ENCODE measurements around the gene RANBP3. TPM values are rescaled to one million over a fixed set of nuclear protein-coding genes. Genes with fewer than 3 reads are reported as not detected.
A peak's percentile ranks its signal among the peaks of the same experiment; 100 is the strongest.
"Not testable (repeated sequence)": the region's sequence is repeated elsewhere in the genome, so short reads cannot be mapped to it uniquely, and the experiment has no call there.

Gene RANBP3
- total RNA-seq, result 77.0 and 98.5 TPM in 2 replicates

GRCh38 chr19:5977785-5978605 is at the start of gene RANBP3:
RANBP3 (minus strand) TSS chr19:5978140; CDS start chr19:5978082, 58 bp downstream.
- TF ChIP-seq, protein P1, sequence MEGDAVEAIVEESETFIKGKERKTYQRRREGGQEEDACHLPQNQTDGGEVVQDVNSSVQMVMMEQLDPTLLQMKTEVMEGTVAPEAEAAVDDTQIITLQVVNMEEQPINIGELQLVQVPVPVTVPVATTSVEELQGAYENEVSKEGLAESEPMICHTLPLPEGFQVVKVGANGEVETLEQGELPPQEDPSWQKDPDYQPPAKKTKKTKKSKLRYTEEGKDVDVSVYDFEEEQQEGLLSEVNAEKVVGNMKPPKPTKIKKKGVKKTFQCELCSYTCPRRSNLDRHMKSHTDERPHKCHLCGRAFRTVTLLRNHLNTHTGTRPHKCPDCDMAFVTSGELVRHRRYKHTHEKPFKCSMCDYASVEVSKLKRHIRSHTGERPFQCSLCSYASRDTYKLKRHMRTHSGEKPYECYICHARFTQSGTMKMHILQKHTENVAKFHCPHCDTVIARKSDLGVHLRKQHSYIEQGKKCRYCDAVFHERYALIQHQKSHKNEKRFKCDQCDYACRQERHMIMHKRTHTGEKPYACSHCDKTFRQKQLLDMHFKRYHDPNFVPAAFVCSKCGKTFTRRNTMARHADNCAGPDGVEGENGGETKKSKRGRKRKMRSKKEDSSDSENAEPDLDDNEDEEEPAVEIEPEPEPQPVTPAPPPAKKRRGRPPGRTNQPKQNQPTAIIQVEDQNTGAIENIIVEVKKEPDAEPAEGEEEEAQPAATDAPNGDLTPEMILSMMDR (IDR thresholded peaks at IDR 0.05), result no peak
- intact Hi-C loops (cut with micrococcal nuclease), result loop anchor here (1.0 to 5.0 kb wide), 5 partner anchors 74 to 394 kb away; partner anchors contain the start of genes ALKBH7, RFX2, SAFB and SAFB2
- POLR2A ChIA-PET, result interaction anchor here (0.6 to 1.2 kb wide), 6 partner anchors 10 to 287 kb away, joined by 3 to 7 read pairs (median 3); no protein-coding TSS in a partner anchor
- peaks cover 52% of the 10 kb centered on the region for H3K4me1 Mint-ChIP-seq
- H3K27ac Mint-ChIP-seq, result peak within 1 kb of the TSS; percentile 83
- H3K27me3 Mint-ChIP-seq, result no peaks in the 10 kb centered on the region
- H3K4me3 Mint-ChIP-seq, result peak within 1 kb of the TSS; percentile 91
- no peaks in the 10 kb centered on the region for H3K9me3 Mint-ChIP-seq
- peaks cover 27% of the 10 kb centered on the region for H3K36me3 Mint-ChIP-seq (ENCODE audit: low read depth)
- CTCF ChIA-PET, result interaction anchor here (1.1 to 3.0 kb wide), 2 partner anchors 11 to 148 kb away, joined by 3 to 17 read pairs; no protein-coding TSS in a partner anchor
- DNase-seq, result peak; percentile 97
- peak; percentile 91 for ATAC-seq (ENCODE audit: low read depth)

DNA sequence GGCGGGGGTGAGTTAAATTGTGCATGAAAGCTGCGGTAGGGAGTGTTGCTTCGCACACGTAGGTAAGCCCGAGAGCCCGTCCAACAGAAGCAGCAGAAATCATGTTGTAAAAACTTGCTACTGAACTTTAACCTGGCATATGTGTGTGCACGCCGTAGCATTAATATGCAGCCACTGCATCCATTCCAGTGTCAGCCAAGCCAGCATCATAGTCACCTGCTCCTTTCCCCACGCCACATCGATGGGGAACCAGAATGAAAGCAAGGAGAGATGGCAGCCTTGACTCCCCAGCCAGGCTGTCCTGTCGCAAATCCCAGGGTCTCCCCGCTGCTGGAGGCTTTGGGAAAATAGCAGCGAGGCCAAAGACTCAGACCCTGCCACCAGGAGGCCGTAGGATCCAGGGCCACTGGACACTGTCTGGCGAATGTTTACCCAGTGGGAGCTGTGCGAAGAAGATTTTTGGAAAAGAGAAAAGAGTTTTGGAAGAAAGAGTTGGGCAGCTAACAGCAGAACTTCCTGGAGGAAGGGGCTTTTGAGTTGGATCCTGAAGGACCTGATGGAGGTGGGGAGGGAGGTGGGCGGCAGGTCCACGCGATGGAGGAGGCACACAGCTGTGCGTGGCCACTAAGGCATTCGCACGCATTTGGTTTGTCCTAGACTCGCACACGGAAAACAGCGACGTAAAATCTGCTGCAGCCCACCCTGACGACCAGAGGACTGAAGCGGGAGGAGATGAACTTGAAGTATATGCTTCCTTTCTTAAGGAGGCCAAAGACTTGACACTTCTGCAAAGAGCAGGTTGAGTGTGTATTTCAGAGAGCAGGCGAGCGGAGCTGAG is 48.7 kb upstream of the RANBP3 start:
- TF ChIP-seq, protein P1 (IDR thresholded peaks at IDR 0.05), result no peak
- no peaks in the 10 kb centered on the region for H3K9me3 Mint-ChIP-seq
- H3K27ac Mint-ChIP-seq, result no peak overlapping the region
- CTCF ChIA-PET, result interaction anchor here (1.0 to 1.1 kb wide), 2 partner anchors 22 to 99 kb away, joined by 3 read pairs; no protein-coding TSS in a partner anchor
- no peaks in the 10 kb centered on the region for H3K36me3 Mint-ChIP-seq (ENCODE audit: low read depth)
- ATAC-seq (ENCODE audit: low read depth), result no peak
- intact Hi-C loops (cut with micrococcal nuclease), result no loop called here
- no peaks in the 10 kb centered on the region for H3K4me1 Mint-ChIP-seq
- no peak for DNase-seq
- POLR2A ChIA-PET, result interaction anchor here (0.7 kb wide), 1 partner anchor 12 kb away, joined by 4 read pairs; no protein-coding TSS in a partner anchor
- H3K27me3 Mint-ChIP-seq, result peaks cover 3% of the 10 kb centered on the region
- no peak overlapping the region for H3K4me3 Mint-ChIP-seq

DNA sequence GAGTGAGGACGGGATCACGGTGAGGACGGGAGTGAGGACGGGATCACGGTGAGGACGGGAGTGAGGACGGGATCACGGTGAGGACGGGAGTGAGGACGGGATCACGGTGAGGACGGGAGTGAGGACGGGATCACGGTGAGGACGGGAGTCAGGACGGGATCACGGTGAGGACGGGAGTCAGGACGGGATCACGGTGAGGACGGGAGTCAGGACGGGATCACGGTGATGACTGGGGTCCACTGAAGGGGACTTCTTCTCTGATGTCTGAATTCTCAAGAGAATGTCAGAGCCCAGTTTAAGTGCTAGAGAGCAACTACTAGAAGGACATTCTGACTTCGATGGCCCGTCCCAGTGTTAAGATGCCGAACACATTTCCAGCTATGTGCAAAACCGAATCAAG is 46.8 kb upstream of the RANBP3 start:
- H3K27me3 Mint-ChIP-seq; H3K4me3 Mint-ChIP-seq; intact Hi-C loops (cut with micrococcal nuclease); ATAC-seq (ENCODE audit: low read depth); H3K36me3 Mint-ChIP-seq (ENCODE audit: low read depth); H3K27ac Mint-ChIP-seq; H3K4me1 Mint-ChIP-seq; H3K9me3 Mint-ChIP-seq; DNase-seq; CTCF ChIA-PET: not testable (repeated sequence)
- POLR2A ChIA-PET, result interaction anchor here (0.6 kb wide), 1 partner anchor 63 kb away, joined by 4 read pairs; no protein-coding TSS in a partner anchor

DNA sequence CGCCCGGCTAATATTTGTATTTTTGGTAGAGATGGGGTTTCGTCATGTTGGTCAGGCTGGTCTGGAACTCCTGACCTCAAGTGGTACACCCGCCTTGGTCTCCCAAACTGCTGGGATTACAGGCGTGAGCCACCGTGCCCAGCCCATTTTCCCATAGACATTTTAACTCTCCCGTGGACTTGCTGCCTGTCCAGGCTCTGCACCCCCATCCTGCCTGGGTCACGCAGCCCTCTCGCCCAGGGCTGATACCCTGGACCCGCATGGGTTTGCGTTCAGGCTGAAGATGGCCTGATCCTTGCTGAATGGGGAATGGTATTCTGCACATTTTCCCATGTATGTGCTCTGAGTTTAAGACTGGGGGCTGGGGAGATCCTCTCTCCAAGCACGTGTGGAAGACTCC is 46.0 kb upstream of the RANBP3 start:
- DNase-seq, result no peak
- TF ChIP-seq, protein P1 (IDR thresholded peaks at IDR 0.05), result no peak
- no peak for ATAC-seq (ENCODE audit: low read depth)
- Mint-ChIP-seq H3K4me3 (no peak overlapping the region), H3K27me3 (peaks cover 3% of the 10 kb centered on the region), H3K4me1 (no peaks in the 10 kb centered on the region), H3K36me3 (ENCODE audit: low read depth) (no peaks in the 10 kb centered on the region), H3K27ac (no peak overlapping the region), H3K9me3 (no peaks in the 10 kb centered on the region)
- intact Hi-C loops (cut with micrococcal nuclease), result no loop called here
- ChIA-PET CTCF (interaction anchor here (2.2 to 2.5 kb wide), 3 partner anchors 39 to 220 kb away, joined by 12 to 23 read pairs (median 21); partner anchors contain the start of gene NRTN), POLR2A (no interaction called here)

DNA sequence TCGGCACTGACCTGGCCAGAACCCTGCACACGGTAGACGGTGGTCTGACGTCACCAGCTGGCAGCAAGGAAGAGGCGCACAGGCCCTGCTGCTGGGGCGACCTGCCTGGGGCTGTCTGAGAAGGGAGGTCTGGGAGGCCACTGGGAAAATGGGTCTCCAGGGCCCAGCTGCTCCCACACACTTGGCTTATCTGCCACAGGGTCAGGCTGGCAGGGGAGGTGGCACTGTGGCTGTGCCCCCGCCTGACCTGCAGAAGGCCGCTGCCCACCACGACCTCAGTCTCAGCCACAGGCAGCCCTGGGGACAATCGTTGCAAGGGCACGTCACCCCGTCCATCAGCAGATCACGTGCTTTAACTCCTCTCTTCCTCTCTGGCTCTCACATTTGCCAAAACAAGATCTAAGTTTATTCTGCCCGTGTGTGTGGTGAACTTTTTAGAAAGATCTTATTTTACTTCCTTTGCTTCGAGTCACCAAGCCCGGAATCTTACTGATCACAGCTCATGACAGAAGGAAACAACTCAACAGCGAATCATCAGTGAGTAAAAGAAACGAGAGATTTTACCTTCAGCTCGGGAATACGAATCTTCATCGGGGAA is 45.2 kb upstream of the RANBP3 start:
- H3K27ac Mint-ChIP-seq, result no peak overlapping the region
- DNase-seq (no peak), ATAC-seq (ENCODE audit: low read depth) (no peak)
- TF ChIP-seq, protein P1 (IDR thresholded peaks at IDR 0.05), result no peak
- ChIA-PET POLR2A (interaction anchor here (0.9 kb wide), 1 partner anchor 36 kb away, joined by 3 read pairs; no protein-coding TSS in a partner anchor), CTCF (interaction anchor here (0.6 to 2.5 kb wide), 11 partner anchors 17 to 219 kb away, joined by 3 to 23 read pairs (median 6); partner anchors contain the start of gene NRTN)
- intact Hi-C loops (cut with micrococcal nuclease), result no loop called here
- H3K36me3 Mint-ChIP-seq (ENCODE audit: low read depth), result no peaks in the 10 kb centered on the region
- no peaks in the 10 kb centered on the region for H3K9me3 Mint-ChIP-seq
- no peaks in the 10 kb centered on the region for H3K4me1 Mint-ChIP-seq
- peaks cover 3% of the 10 kb centered on the region for H3K27me3 Mint-ChIP-seq
- no peak overlapping the region for H3K4me3 Mint-ChIP-seq

Measured in activated B cell treated with CpG ODN at 0.5 μM for 24 hours (primary cell).